ENCODE measurements around the gene BRSK2.
"Not testable (repeated sequence)": the region's sequence is repeated elsewhere in the genome, so short reads cannot be mapped to it uniquely, and the experiment has no call there.

Gene BRSK2

GRCh38 chr11:1415631-1416030 is 25.9 kb downstream of the BRSK2 start:
- POLR2A ChIA-PET = no interaction called here
- CTCF ChIA-PET = no interaction called here
- no peak for TF ChIP-seq ZNF561 (tag by site-specific recombination; IDR thresholded peaks at IDR 0.05; ENCODE audit: borderline replicate concordance)
- TF ChIP-seq YY1 (tag by site-specific recombination; IDR thresholded peaks at IDR 0.05) = no peak
- TF ChIP-seq ZNF548 (tag by site-specific recombination; IDR thresholded peaks at IDR 0.05) = no peak
- no peak for TF ChIP-seq ZNF2 (tag by site-specific recombination; IDR thresholded peaks at IDR 0.05)
- TF ChIP-seq ZNF202 (tag by site-specific recombination; IDR thresholded peaks at IDR 0.05; ENCODE audit: borderline replicate concordance) = no peak
- TF ChIP-seq CTCF (tag by site-specific recombination; IDR thresholded peaks at IDR 0.05) = no peak
- no peak for TF ChIP-seq ZNF214 (tag by site-specific recombination; IDR thresholded peaks at IDR 0.05; ENCODE audit: borderline replicate concordance)
- no peak for TF ChIP-seq ZBTB49 (tag by site-specific recombination; IDR thresholded peaks at IDR 0.05; ENCODE audit: low read depth)
- TF ChIP-seq ZNF791 (tag by site-specific recombination; IDR thresholded peaks at IDR 0.05) = no peak
- no peak for TF ChIP-seq ZNF624 (tag by site-specific recombination; IDR thresholded peaks at IDR 0.05)
- TF ChIP-seq ZBTB8A (tag by site-specific recombination; IDR thresholded peaks at IDR 0.05) = no peak
- TF ChIP-seq ZNF571 (tag by site-specific recombination; IDR thresholded peaks at IDR 0.05) = no peak
- TF ChIP-seq ZNF473 (tag by site-specific recombination; IDR thresholded peaks at IDR 0.05) = no peak
- TF ChIP-seq ZNF10 (tag by site-specific recombination; IDR thresholded peaks at IDR 0.05) = no peak
- TF ChIP-seq HOXA7 (CRISPR knock-in tag; IDR thresholded peaks at IDR 0.05; ENCODE audit: borderline replicate concordance) = no peak
- no peak for TF ChIP-seq ZNF677 (tag by site-specific recombination; IDR thresholded peaks at IDR 0.05)
- no peak for TF ChIP-seq OVOL3 (tag by site-specific recombination; IDR thresholded peaks at IDR 0.05)
- no peak for TF ChIP-seq ZNF221 (tag by site-specific recombination; IDR thresholded peaks at IDR 0.05; ENCODE audit: borderline replicate concordance)
- no peak for TF ChIP-seq HOXD13 (CRISPR knock-in tag; IDR thresholded peaks at IDR 0.05; ENCODE audit: borderline replicate concordance)
- TF ChIP-seq ZNF768 (tag by site-specific recombination; IDR thresholded peaks at IDR 0.05) = no peak
- no peaks in the 10 kb centered on the region for H3K9me3 ChIP-seq (ENCODE audit: control insufficient read depth, insufficient read depth, low read depth, low read length)
- H3K27ac ChIP-seq (ENCODE audit: extremely low read depth, low read depth, low read length) = no peak overlapping the region
- H3K4me3 ChIP-seq (ENCODE audit: low read depth, low read length) = no peak overlapping the region
- peaks cover 0 to 7% of the 10 kb centered on the region in 2 experiments; a peak in 1 of 3 replicates for H3K36me3 ChIP-seq (ENCODE audit: control insufficient read depth in 2 of 2, insufficient read depth in 1 of 2, low read length in 2 of 2)
- H3K4me1 ChIP-seq (ENCODE audit: control insufficient read depth, insufficient read depth, low read length) = no peaks in the 10 kb centered on the region

- H3K9me3 ChIP-seq (ENCODE audit: control insufficient read depth, insufficient read depth, low read depth, low read length); H3K36me3 ChIP-seq (ENCODE audit: control insufficient read depth in 2 of 2, insufficient read depth in 1 of 2, low read length in 2 of 2); H3K4me1 ChIP-seq (ENCODE audit: control insufficient read depth, insufficient read depth, low read length); CTCF ChIA-PET; POLR2A ChIA-PET; H3K4me3 ChIP-seq (ENCODE audit: low read depth, low read length); H3K27ac ChIP-seq (ENCODE audit: extremely low read depth, low read depth, low read length): not testable (repeated sequence)
- 0 out of 2 replicates have a peak, but pooled peaks have one; percentile 29 for TF ChIP-seq SP7 (tag by site-specific recombination; IDR thresholded peaks at IDR 0.05)
- peak; percentile 100 for TF ChIP-seq TRIM28 (IDR thresholded peaks at IDR 0.05; ENCODE audit: borderline replicate concordance, low read length)
- TF ChIP-seq, protein P1, sequence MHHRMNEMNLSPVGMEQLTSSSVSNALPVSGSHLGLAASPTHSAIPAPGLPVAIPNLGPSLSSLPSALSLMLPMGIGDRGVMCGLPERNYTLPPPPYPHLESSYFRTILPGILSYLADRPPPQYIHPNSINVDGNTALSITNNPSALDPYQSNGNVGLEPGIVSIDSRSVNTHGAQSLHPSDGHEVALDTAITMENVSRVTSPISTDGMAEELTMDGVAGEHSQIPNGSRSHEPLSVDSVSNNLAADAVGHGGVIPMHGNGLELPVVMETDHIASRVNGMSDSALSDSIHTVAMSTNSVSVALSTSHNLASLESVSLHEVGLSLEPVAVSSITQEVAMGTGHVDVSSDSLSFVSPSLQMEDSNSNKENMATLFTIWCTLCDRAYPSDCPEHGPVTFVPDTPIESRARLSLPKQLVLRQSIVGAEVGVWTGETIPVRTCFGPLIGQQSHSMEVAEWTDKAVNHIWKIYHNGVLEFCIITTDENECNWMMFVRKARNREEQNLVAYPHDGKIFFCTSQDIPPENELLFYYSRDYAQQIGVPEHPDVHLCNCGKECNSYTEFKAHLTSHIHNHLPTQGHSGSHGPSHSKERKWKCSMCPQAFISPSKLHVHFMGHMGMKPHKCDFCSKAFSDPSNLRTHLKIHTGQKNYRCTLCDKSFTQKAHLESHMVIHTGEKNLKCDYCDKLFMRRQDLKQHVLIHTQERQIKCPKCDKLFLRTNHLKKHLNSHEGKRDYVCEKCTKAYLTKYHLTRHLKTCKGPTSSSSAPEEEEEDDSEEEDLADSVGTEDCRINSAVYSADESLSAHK (tag by site-specific recombination; IDR thresholded peaks at IDR 0.05) = peak; percentile 63
- TF ChIP-seq ZNF24 (tag by site-specific recombination; IDR thresholded peaks at IDR 0.05) = peak; percentile 62; the same call in 1 of the 2 replicates
- peak; percentile 77; the same call in 1 of the 2 replicates for TF ChIP-seq ZNF639 (tag by site-specific recombination; IDR thresholded peaks at IDR 0.05)
- TF ChIP-seq ZNF324 (tag by site-specific recombination; IDR thresholded peaks at IDR 0.05) = peak; percentile 63; the same call in 1 of the 2 replicates
- peak; percentile 17 for TF ChIP-seq ZBTB26 (tag by site-specific recombination; optimal IDR thresholded peaks at IDR 0.05)
These were observed 28.6 kb downstream of the BRSK2 start for GRCh38 chr11:1418192-1418795.

Measured in HEK293 (cell line).